ENCODE results near the gene ZNF215.
"Not testable (repeated sequence)": the region's sequence is repeated elsewhere in the genome, so short reads cannot be mapped to it uniquely, and the experiment has no call there.

DNA sequence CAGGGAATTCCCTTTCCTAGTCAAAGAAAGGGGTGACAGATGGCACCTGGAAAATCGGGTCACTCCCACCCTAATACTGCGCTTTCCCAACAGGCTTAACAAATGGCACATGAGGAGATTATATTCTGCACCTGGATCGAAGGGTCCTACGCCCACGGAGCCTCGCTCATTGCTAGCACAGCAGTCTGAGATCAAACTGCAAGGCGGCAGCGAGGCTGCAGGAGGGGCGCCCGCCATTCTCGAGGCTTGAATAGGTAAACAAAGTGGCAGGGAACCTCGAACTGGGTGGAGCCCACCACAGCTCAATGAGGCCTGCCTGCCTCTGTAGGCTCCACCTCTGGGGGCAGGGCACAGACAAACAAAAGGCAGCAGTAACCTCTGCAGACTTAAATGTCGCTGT lies 21.4 kb upstream of the ZNF215 start:
- TF ChIP-seq PRPF4 (IDR thresholded peaks at IDR 0.05; ENCODE audit: low read depth, low read length, poor library complexity, severe bottlenecking); NFE2L1 (CRISPR knock-in tag; IDR thresholded peaks at IDR 0.05; ENCODE audit: borderline replicate concordance); PLRG1 (conservative IDR thresholded peaks at IDR 0.05); ELF1 (CRISPR knock-in tag; IDR thresholded peaks at IDR 0.05); POLR2AphosphoS5 (IDR thresholded peaks at IDR 0.05; ENCODE audit: low read depth, low read length); RBAK (CRISPR knock-in tag; IDR thresholded peaks at IDR 0.05); PHF8 (CRISPR knock-in tag; IDR thresholded peaks at IDR 0.05); ZNF274 (CRISPR knock-in tag; IDR thresholded peaks at IDR 0.05); SOX13 (IDR thresholded peaks at IDR 0.05); SOX13 (CRISPR knock-in tag; conservative IDR thresholded peaks at IDR 0.05 in 1 of 2, IDR thresholded peaks at IDR 0.05 in 1 of 2): not testable (repeated sequence)
- TF ChIP-seq, protein P1, sequence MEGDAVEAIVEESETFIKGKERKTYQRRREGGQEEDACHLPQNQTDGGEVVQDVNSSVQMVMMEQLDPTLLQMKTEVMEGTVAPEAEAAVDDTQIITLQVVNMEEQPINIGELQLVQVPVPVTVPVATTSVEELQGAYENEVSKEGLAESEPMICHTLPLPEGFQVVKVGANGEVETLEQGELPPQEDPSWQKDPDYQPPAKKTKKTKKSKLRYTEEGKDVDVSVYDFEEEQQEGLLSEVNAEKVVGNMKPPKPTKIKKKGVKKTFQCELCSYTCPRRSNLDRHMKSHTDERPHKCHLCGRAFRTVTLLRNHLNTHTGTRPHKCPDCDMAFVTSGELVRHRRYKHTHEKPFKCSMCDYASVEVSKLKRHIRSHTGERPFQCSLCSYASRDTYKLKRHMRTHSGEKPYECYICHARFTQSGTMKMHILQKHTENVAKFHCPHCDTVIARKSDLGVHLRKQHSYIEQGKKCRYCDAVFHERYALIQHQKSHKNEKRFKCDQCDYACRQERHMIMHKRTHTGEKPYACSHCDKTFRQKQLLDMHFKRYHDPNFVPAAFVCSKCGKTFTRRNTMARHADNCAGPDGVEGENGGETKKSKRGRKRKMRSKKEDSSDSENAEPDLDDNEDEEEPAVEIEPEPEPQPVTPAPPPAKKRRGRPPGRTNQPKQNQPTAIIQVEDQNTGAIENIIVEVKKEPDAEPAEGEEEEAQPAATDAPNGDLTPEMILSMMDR (CRISPR knock-in tag; IDR thresholded peaks at IDR 0.05), result not testable (repeated sequence)
- TF ChIP-seq, protein P2, sequence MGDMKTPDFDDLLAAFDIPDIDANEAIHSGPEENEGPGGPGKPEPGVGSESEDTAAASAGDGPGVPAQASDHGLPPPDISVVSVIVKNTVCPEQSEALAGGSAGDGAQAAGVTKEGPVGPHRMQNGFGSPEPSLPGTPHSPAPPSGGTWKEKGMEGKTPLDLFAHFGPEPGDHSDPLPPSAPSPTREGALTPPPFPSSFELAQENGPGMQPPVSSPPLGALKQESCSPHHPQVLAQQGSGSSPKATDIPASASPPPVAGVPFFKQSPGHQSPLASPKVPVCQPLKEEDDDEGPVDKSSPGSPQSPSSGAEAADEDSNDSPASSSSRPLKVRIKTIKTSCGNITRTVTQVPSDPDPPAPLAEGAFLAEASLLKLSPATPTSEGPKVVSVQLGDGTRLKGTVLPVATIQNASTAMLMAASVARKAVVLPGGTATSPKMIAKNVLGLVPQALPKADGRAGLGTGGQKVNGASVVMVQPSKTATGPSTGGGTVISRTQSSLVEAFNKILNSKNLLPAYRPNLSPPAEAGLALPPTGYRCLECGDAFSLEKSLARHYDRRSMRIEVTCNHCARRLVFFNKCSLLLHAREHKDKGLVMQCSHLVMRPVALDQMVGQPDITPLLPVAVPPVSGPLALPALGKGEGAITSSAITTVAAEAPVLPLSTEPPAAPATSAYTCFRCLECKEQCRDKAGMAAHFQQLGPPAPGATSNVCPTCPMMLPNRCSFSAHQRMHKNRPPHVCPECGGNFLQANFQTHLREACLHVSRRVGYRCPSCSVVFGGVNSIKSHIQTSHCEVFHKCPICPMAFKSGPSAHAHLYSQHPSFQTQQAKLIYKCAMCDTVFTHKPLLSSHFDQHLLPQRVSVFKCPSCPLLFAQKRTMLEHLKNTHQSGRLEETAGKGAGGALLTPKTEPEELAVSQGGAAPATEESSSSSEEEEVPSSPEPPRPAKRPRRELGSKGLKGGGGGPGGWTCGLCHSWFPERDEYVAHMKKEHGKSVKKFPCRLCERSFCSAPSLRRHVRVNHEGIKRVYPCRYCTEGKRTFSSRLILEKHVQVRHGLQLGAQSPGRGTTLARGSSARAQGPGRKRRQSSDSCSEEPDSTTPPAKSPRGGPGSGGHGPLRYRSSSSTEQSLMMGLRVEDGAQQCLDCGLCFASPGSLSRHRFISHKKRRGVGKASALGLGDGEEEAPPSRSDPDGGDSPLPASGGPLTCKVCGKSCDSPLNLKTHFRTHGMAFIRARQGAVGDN (CRISPR knock-in tag; IDR thresholded peaks at IDR 0.05), result not testable (repeated sequence)

Data from HepG2 (cell line).